ENCODE results near the gene CDH4. TPM values are rescaled to one million over a fixed set of nuclear protein-coding genes. Genes with fewer than 3 reads are reported as not detected.

Gene CDH4
- total RNA-seq, 1 donor from 2014 or later, result 0.99 TPM

- H3K27ac Mint-ChIP-seq (ENCODE audit: unreplicated experiment), result no peak overlapping the region
- no peak for TF ChIP-seq CTCF (IDR thresholded peaks at IDR 0.05)
- H3K9me3 Mint-ChIP-seq (ENCODE audit: low read depth), result peaks cover 4% of the 10 kb centered on the region
- no peak overlapping the region for H3K4me3 Mint-ChIP-seq (ENCODE audit: unreplicated experiment)
- H3K27me3 Mint-ChIP-seq (ENCODE audit: low read depth), result peaks cover 8% of the 10 kb centered on the region
- no peak for DNase-seq (ENCODE audit: low spot score)
- H3K36me3 Mint-ChIP-seq (ENCODE audit: low read depth), result no peaks in the 10 kb centered on the region
- no peaks in the 10 kb centered on the region for H3K4me1 Mint-ChIP-seq (ENCODE audit: low read depth)
Observed at GRCh38 chr20:61613917-61614705, 362.1 kb downstream of the CDH4 start.

DNA sequence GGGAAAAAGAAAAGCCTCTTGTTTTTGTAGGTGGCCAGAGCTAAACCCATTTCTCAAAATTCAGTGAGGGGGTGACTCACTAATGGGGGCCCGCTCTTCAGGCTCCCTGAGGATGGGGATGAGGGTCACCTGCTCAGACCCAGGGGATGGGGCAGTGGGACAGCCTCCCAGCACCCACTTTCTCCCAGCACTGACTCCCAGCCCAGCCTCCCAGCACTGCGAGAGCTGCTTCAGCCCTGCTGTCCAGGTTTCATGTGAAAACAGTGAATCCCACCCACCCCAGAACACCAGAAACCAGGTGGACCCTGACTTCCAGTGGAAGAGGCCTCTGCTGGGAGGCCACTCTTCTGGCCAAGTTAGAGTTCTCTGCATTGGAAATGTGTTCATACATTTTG, 362.6 kb downstream of the CDH4 start:
- H3K27ac Mint-ChIP-seq (ENCODE audit: unreplicated experiment), result no peak overlapping the region
- H3K9me3 Mint-ChIP-seq (ENCODE audit: low read depth), result peaks cover 4% of the 10 kb centered on the region

DNA sequence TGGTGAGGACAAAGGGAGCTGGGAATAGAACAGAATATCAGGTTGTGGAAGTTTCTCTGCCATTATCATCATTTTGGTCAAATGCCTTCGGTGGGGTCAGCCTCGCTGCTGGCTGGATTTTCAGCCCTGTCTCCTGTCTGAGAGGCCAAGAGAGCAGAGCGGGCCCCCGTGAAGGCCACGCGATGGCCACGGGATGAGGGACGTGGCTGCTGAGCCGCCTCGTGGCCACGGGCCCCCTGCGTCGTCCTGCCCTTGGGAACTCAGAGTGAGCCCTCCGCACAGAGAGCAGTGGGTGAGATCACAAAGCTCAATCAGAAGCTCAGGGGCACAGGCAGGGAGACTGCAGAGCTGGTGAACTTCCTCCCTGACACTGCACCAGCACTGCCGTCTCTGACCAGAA, 363.7 kb downstream of the CDH4 start:
- DNase-seq (ENCODE audit: low spot score), result no peak
- Mint-ChIP-seq H3K27ac (ENCODE audit: unreplicated experiment) (no peak overlapping the region), H3K4me1 (ENCODE audit: low read depth) (no peaks in the 10 kb centered on the region), H3K36me3 (ENCODE audit: low read depth) (no peaks in the 10 kb centered on the region), H3K9me3 (ENCODE audit: low read depth) (peaks cover 4% of the 10 kb centered on the region), H3K27me3 (ENCODE audit: low read depth) (peaks cover 10% of the 10 kb centered on the region), H3K4me3 (ENCODE audit: unreplicated experiment) (no peak overlapping the region)
- no peak for TF ChIP-seq CTCF (IDR thresholded peaks at IDR 0.05)

More for the DNA sequence above, 362.6 kb downstream of the CDH4 start:
- TF ChIP-seq CTCF (IDR thresholded peaks at IDR 0.05), result no peak
- no peak for DNase-seq (ENCODE audit: low spot score)
- Mint-ChIP-seq H3K4me3 (ENCODE audit: unreplicated experiment) (no peak overlapping the region), H3K27me3 (ENCODE audit: low read depth) (peaks cover 8% of the 10 kb centered on the region), H3K36me3 (ENCODE audit: low read depth) (no peaks in the 10 kb centered on the region), H3K4me1 (ENCODE audit: low read depth) (no peaks in the 10 kb centered on the region)

DNA sequence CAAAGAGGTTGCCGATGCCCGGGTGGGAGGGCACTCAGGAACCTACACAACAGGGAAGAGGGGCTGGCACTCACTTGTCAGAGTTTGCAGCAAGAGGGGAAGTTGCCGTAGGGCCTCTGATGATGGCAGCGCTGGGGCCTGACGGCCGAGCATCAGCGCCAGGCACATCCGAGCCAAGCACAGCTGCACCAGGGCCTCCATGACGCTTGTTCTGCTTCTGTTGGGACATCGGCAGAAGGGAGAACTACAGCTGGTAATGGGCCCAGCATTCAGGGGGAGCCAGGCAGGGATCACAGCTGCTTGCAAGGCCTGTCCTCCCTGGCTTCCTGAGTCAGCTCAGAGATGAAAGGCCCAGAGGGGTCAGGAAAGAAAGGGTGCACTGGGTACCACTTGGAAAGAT, 367.7 kb downstream of the CDH4 start:
- no peak for TF ChIP-seq CTCF (IDR thresholded peaks at IDR 0.05)
- Mint-ChIP-seq H3K4me3 (ENCODE audit: unreplicated experiment) (no peak overlapping the region), H3K4me1 (ENCODE audit: low read depth) (no peaks in the 10 kb centered on the region), H3K36me3 (ENCODE audit: low read depth) (no peaks in the 10 kb centered on the region), H3K27me3 (ENCODE audit: low read depth) (peaks cover 14% of the 10 kb centered on the region), H3K27ac (ENCODE audit: unreplicated experiment) (no peak overlapping the region), H3K9me3 (ENCODE audit: low read depth) (no peaks in the 10 kb centered on the region)
- no peak for DNase-seq (ENCODE audit: low spot score)

- Mint-ChIP-seq H3K9me3 (ENCODE audit: low read depth) (no peaks in the 10 kb centered on the region), H3K4me1 (ENCODE audit: low read depth) (no peaks in the 10 kb centered on the region), H3K27me3 (ENCODE audit: low read depth) (peaks cover 15% of the 10 kb centered on the region), H3K27ac (ENCODE audit: unreplicated experiment) (no peak overlapping the region), H3K36me3 (ENCODE audit: low read depth) (no peaks in the 10 kb centered on the region), H3K4me3 (ENCODE audit: unreplicated experiment) (no peak overlapping the region)
- TF ChIP-seq CTCF (IDR thresholded peaks at IDR 0.05), result no peak
- no peak for DNase-seq (ENCODE audit: low spot score)
Observed at GRCh38 chr20:61620174-61620573, 368.1 kb downstream of the CDH4 start.
